Gastroesophageal sphincter (tissue), 3 donors: Measurements from ENCODE around the gene NKAIN2.

Experiments used
- POLR2AphosphoS5 ChIP-seq: sonication (generic); formaldehyde crosslinking; IDR thresholded peaks from one replicate; pipeline ENCODE4 v1.6.1; 2017; ENCODE audit warnings: antibody characterized with exemption
- TF ChIP-seq, protein P1 (sequence below), 4 experiments: fragments of 200-600 bp in 2 of 4; fragments of 450-650 bp in 2 of 4; sonication (generic) in 1 of 4; IDR thresholded peaks; one replicate each; pipeline ENCODE4 v1.5.1; 2017 to 2019; ENCODE audit warnings: antibody characterized with exemption in 4 of 4, mild to moderate bottlenecking in 2 of 4, moderate library complexity in 2 of 4

DNA sequence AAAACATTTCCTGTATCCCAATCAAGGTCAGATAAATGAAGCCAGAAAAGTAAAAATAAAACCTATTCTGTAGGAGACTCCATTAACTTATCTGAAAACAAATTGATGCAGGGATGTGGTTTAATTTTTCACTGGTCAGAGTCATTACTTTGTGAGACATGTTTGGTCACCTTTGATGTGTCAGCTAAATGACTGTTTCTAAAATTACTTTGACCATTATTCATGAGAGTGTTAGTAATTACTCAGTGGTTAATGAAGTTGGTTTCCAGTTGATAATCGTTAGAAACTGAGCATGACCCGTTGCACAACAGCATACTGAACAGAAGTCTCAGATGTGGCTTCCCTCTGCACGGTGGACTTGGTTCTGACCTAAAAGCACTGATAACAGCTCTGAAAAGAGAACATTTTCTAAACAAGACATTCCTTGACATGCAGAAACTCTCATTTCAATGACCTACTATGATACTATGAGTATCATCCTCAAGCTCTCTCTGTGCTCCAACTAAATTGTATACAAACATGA is 748.1 kb downstream of the NKAIN2 start:
- TF ChIP-seq, protein P1, sequence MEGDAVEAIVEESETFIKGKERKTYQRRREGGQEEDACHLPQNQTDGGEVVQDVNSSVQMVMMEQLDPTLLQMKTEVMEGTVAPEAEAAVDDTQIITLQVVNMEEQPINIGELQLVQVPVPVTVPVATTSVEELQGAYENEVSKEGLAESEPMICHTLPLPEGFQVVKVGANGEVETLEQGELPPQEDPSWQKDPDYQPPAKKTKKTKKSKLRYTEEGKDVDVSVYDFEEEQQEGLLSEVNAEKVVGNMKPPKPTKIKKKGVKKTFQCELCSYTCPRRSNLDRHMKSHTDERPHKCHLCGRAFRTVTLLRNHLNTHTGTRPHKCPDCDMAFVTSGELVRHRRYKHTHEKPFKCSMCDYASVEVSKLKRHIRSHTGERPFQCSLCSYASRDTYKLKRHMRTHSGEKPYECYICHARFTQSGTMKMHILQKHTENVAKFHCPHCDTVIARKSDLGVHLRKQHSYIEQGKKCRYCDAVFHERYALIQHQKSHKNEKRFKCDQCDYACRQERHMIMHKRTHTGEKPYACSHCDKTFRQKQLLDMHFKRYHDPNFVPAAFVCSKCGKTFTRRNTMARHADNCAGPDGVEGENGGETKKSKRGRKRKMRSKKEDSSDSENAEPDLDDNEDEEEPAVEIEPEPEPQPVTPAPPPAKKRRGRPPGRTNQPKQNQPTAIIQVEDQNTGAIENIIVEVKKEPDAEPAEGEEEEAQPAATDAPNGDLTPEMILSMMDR (IDR thresholded peaks at IDR 0.05) = no peak
- TF ChIP-seq POLR2AphosphoS5 = no peak
